Measurements from ENCODE around the gene EFNA2. TPM values are rescaled to one million over a fixed set of nuclear protein-coding genes. Genes with fewer than 3 reads are reported as not detected.
A peak's percentile ranks its signal among the peaks of the same experiment; 100 is the strongest.

The EFNA2 gene
- total RNA-seq, 1 experiment from 2014 or later: 14.3 TPM

- no peak overlapping the region for H3K27ac ChIP-seq (ENCODE audit: insufficient read length, low read depth, low read length)
- H3K36me3 Mint-ChIP-seq (ENCODE audit: insufficient read depth in 1 of 3, low read depth in 3 of 3): peaks cover 27 to 69% (median 46%) of the 10 kb centered on the region in 3 experiments
- H3K4me3 Mint-ChIP-seq: peak overlapping the region; percentile 71 to 87
These were observed 9.6 kb upstream of the EFNA2 start for GRCh38 chr19:1275976-1276627.

More at GRCh38 chr19:1275976-1276627, 9.6 kb upstream of the EFNA2 start:
- H3K9ac ChIP-seq (ENCODE audit: extremely low read depth, insufficient read length, low read length): peak overlapping the region; percentile 71
- H2BK15ac ChIP-seq (ENCODE audit: low read depth, low read length): no peak overlapping the region
- H4K5ac ChIP-seq (ENCODE audit: insufficient read length, low read depth, low read length): no peak overlapping the region
- H3K9me3 ChIP-seq (ENCODE audit: control insufficient read depth, low read depth, low read length): no peaks in the 10 kb centered on the region
- no peak overlapping the region for H4K91ac ChIP-seq (ENCODE audit: insufficient read length, low read depth, low read length)
- H3K23ac ChIP-seq (ENCODE audit: insufficient read length, low read depth, low read length): no peak overlapping the region
- no peaks in the 10 kb centered on the region for H3K79me2 ChIP-seq (ENCODE audit: insufficient read depth, low read length)
- WGBS (ENCODE audit: extremely low coverage, insufficient read length, low lambda C conversion rate): no CpG with 5 or more reads among the region's 43 CpGs
- DNase-seq: no peak
- peak overlapping the region; percentile 67 for H3K18ac ChIP-seq (ENCODE audit: insufficient read length, low read depth, low read length)
- Mint-ChIP-seq H3K27me3 (ENCODE audit: low read depth) (no peaks in the 10 kb centered on the region; the same call in 1 of the 2 replicates), H3K27ac (peak overlapping the region in 2 of 3 experiments; percentile 74 to 81; a peak in 2 of 7 replicates), H3K4me1 (peaks cover 30 to 35% of the 10 kb centered on the region in 2 experiments), H3K9me3 (no peaks in the 10 kb centered on the region)
- TF ChIP-seq CTCF (conservative IDR thresholded peaks at IDR 0.05): no peak
- H3K27me3 ChIP-seq (ENCODE audit: insufficient read depth, low read length): no peaks in the 10 kb centered on the region
- no peak overlapping the region for H2BK5ac ChIP-seq (ENCODE audit: insufficient read length, low read length)
- H3K79me1 ChIP-seq (ENCODE audit: insufficient read depth, low read depth, low read length, poor library complexity, severe bottlenecking): peaks cover 5% of the 10 kb centered on the region
- H3K4me1 ChIP-seq (ENCODE audit: insufficient read depth, low read length): no peaks in the 10 kb centered on the region
- peaks cover 9% of the 10 kb centered on the region for H3K23me2 ChIP-seq (ENCODE audit: insufficient read length, low read depth, low read length, poor library complexity, severe bottlenecking)
- no peak overlapping the region for H3T11ph ChIP-seq (ENCODE audit: low read length)
- no peak overlapping the region for H3K56ac ChIP-seq (ENCODE audit: insufficient read length, low read depth, low read length)
- no peak overlapping the region for H2AFZ ChIP-seq (ENCODE audit: low read length)
- no peak overlapping the region for H3K4ac ChIP-seq (ENCODE audit: low read depth, low read length)
- H2BK120ac ChIP-seq (ENCODE audit: low read depth, low read length, poor library complexity, severe bottlenecking): no peak overlapping the region
- H4K20me1 ChIP-seq (ENCODE audit: control insufficient read depth, insufficient read depth, insufficient read length): no peaks in the 10 kb centered on the region
- peak overlapping the region; percentile 75 for H3K14ac ChIP-seq (ENCODE audit: insufficient read depth, low read length)
- peak overlapping the region; percentile 67 for H3K4me2 ChIP-seq (ENCODE audit: insufficient read depth, insufficient read length, low read length)
- no peak overlapping the region for H2BK12ac ChIP-seq (ENCODE audit: insufficient read length, low read depth, low read length)
- no peak overlapping the region for H2BK20ac ChIP-seq (ENCODE audit: low read depth, low read length, poor library complexity, severe bottlenecking)
- no peak overlapping the region for H4K8ac ChIP-seq (replicated peaks; ENCODE audit: insufficient read length, low read depth, low read length)
- H2AK5ac ChIP-seq (ENCODE audit: insufficient read length, low read length): no peak overlapping the region
